ENCODE results near the gene CIT.

GRCh38 chr12:119796292-119796691 is 80.8 kb downstream of the CIT start:
- TF ChIP-seq CTCF (IDR thresholded peaks at IDR 0.05) = no peak
- no peak for TF ChIP-seq ZFX (IDR thresholded peaks at IDR 0.05; ENCODE audit: borderline replicate concordance)

Data from 22Rv1 (cell line).